ENCODE data around the gene TNMD.

Gene TNMD

DNA sequence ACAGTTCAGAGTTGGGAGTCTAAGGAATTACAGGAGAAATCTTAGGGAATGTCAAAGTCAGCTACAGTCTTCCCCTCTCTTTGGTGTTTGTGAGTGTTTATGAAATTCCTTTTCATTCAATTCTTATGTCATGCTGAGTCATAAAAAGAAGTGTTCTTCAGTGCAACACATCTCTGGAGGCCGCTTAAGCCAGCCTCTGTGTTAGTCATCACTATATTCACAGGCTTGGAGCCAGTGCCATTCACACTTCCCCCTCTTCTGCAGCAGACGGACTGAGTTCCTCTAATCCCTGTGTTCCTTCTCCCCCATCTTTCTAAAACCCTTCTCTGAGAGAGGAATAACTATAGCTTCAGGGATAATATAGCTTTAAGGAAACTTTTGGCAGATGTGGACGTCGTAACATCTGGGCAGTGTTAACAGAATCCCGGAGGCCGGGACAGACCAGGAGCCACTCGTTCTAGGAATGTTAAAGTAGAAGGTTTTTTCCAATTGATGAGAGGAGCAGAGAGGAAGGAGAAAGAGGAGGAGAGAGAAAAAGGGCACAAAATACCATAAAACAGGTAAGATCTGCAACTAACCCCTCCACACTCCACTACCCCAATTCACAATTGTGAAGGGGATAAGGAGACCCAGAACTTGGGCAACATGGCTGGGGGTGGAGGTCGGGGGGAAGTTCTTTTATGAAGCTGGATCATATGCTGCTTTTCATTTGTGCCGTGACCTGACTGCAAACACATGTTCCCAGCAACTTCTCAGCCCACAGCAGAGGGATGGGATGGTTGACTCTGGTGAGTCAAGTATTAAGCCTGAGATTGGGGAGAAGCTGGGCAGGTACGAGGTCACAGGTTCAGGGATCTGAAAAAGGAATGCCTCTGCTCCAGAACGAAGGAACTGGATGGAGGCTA lies 59.5 kb downstream of the TNMD start, which contains the start of gene SRPX2:
Gene SRPX2 (plus strand): TSS at position 244 of the 905 bp plus-strand sequence. CDS start 2,124 bp downstream, outside the sequence.
- DNase-seq (ENCODE audit: low spot score), result peak; percentile 56

DNA sequence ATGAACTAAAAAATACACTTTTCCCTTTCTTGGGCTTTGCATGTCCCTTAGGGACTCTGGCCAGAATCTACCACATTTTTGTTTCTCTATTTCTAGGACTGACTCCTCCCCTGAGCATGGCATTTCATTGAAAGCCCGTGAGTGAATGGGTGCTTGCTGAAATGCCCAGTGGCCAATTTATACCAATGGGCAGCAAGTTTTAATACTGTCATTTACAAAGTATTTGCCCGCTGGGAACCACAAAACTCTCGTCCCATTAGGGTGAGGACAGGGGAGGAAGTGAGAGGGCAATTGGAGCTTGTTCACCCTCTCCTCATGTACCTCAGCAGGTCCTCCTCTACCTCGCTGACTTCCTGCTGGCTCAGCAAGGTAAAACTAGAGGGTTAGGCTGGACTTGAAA lies 60.4 kb downstream of the TNMD start:
- DNase-seq (ENCODE audit: low spot score), result no peak

GRCh38 chrX:100647095-100647494 lies 62.4 kb downstream of the TNMD start:
- DNase-seq (ENCODE audit: low spot score), result no peak

- no peak for DNase-seq (ENCODE audit: low spot score)
Observed at GRCh38 chrX:100647739-100648138, 63.0 kb downstream of the TNMD start.

DNA sequence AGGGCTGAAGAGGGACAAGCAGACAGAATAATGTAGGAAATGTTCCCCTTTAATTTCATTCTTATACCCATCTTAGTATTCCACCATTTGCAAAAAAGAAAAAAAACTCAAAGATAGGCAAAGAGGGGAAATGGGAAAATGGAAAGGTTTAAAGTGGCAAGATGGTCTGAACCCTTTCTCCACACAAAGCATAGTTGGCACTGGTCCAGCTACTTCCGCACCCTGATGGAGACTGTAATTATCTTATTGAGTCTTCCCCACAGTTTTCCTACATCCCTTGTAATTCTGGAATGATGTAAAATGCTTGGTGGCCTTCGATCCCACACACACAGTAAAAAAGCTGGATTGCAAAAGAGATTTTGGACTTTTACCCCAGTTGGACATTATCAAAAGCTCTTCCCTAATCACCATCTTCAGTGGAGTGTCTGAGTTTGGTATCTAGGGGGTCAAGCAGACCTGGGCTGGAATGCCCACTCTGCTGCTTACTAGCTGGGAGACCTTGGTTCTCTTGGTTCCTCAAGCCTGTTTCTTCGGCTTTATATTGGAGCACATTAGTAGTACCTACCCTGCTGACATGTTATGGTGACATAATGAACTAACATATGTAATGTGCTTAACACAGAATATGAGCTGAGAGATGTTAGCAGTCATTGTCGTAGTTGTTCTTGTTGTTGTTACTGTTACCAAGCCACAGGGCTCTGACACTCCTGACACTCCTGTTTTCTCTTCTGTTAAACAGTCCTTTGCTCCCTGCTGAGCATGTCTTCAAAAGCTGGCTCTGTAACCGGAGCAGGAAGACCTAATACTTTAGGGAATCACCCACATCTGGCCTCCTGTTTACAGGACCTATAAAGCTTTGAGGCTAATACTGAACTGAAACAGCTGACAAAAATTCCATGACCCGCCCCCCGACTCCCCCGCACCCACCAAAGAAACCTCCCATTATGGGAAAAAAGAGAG lies 64.0 kb downstream of the TNMD start:
- DNase-seq (ENCODE audit: low spot score), result no peak
